Tibial artery (tissue), 4 donors: ENCODE data around the gene N4BP2.

ENCODE experiments used
- DNase-seq, 2 donors: peaks; one replicate each; pipeline ENCODE4 v3.0.0-alpha.2; 2019
- H3K27ac ChIP-seq, 2 donors: fragments of 200-600 bp; sonication (generic) in 1 of 2; 1 replicate in 1 of 2; 2 replicates in 1 of 2; pipeline ENCODE4 v1.5.1; 2018 to 2019; ENCODE audit warnings: mild to moderate bottlenecking in 1 of 2
- H3K27me3 ChIP-seq, 2 donors: fragments of 200-600 bp; sonication (generic) in 1 of 2; one replicate each; pipeline versions ENCODE4 v1.5.1 to v1.6.0; 2016 to 2019
- H3K36me3 ChIP-seq, 3 donors: fragments of 200-600 bp; sonication (generic) in 2 of 3; one replicate each; pipeline ENCODE4 v1.5.1; 2016 to 2019; ENCODE audit warnings: mild to moderate bottlenecking in 2 of 3
- H3K4me1 ChIP-seq, 4 donors: fragments of 200-600 bp; sonication (generic) in 2 of 4; 1 replicate in 3 of 4; 2 replicates in 1 of 4; pipeline ENCODE4 v1.5.1; 2016 to 2019
- H3K4me3 ChIP-seq, 2 donors: fragments of 200-600 bp; sonication (generic) in 1 of 2; 1 replicate in 1 of 2; 2 replicates in 1 of 2; pipeline ENCODE4 v1.5.1; 2018 to 2019; ENCODE audit warnings: mild to moderate bottlenecking in 2 of 2
- H3K9me3 ChIP-seq, 3 donors: fragments of 200-600 bp; sonication (generic) in 1 of 3; one replicate each; pipeline ENCODE4 v1.5.1; 2016 to 2019
- CTCF ChIP-seq, 2 experiments: fragments of 200-600 bp in 1 of 2; fragments of 450-650 bp in 1 of 2; IDR thresholded peaks; one replicate each; pipeline ENCODE4 v1.5.1; 2017 to 2019; ENCODE audit warnings: antibody characterized with exemption in 2 of 2, mild to moderate bottlenecking in 1 of 2, moderate library complexity in 1 of 2
- intact Hi-C: fragments of 100-400 bp; cut with DNase I; formaldehyde crosslinking; loops from one replicate; pipeline ENCODE4 v1.15.0; 2023; ENCODE audit warnings: low total_unique reads

The N4BP2 gene

DNA sequence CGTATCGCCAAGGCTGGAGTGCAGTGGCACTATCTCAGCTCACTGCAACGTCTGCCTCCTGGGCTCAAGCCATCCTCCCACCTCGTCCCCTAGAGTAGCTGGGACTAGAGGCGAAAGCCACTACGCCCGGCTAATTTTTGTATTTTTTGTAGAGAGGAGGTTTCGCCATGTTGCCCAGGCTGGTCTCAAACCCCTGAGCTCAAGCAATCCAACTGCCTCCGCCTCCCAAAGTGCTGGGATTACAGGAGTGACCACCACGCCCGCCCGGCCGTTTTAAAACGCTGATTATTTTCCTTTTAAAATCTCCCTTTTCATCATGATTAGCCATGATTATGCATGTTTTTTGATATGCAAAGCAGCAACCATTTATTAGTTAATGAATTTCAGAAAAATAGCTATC is 2.2 kb downstream of the N4BP2 start:
- Histone ChIP-seq H3K4me1 (peaks cover 0 to 28% (median 9%) of the 10 kb centered on the region in 4 donors), H3K36me3 (no peaks in the 10 kb centered on the region), H3K27me3 (no peaks in the 10 kb centered on the region), H3K4me3 (no peak overlapping the region), H3K27ac (no peak overlapping the region), H3K9me3 (no peaks in the 10 kb centered on the region)
- no peak for DNase-seq
- intact Hi-C loops, result loop anchor here (5.0 to 10.0 kb wide), 3 partner anchors 248 to 1156 kb away; partner anchors contain the start of genes APBB2 and UBE2K
- no peak for TF ChIP-seq CTCF (IDR thresholded peaks at IDR 0.05)

DNA sequence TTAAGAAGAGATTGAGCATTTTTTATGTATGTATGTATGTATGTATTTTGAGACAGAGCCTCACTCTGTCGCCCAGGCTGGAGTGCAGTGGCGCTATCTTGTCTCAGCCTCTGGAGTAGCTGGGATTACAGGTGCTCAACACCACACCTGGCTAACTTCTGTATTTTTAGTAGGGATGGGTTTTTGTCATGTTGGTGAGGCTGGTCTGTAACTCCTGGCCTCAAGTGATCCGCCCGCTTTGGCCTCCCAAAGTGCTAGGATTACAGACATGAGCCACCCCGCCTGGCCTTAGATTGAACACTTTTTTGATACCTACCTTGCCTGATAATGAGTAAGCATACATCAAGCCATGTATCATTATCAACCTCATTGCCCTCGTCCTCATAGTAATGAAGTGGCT is 2.7 kb downstream of the N4BP2 start:
- no peak overlapping the region for H3K4me3 ChIP-seq
- H3K9me3 ChIP-seq, result no peaks in the 10 kb centered on the region
- DNase-seq, result no peak
- intact Hi-C loops, result loop anchor here (5.0 to 10.0 kb wide), 3 partner anchors 248 to 1155 kb away; partner anchors contain the start of genes APBB2 and UBE2K
- peaks cover 0 to 22% (median 8%) of the 10 kb centered on the region in 4 donors for H3K4me1 ChIP-seq
- no peak overlapping the region for H3K27ac ChIP-seq
- no peaks in the 10 kb centered on the region for H3K27me3 ChIP-seq
- no peak for TF ChIP-seq CTCF (IDR thresholded peaks at IDR 0.05)
- H3K36me3 ChIP-seq, result no peaks in the 10 kb centered on the region

GRCh38 chr4:40065010-40065409 is 8.4 kb downstream of the N4BP2 start:
- Histone ChIP-seq H3K36me3 (no peaks in the 10 kb centered on the region), H3K9me3 (no peaks in the 10 kb centered on the region), H3K27ac (no peak overlapping the region), H3K4me1 (no peaks in the 10 kb centered on the region), H3K4me3 (no peak overlapping the region), H3K27me3 (no peaks in the 10 kb centered on the region)
- intact Hi-C loops, result no loop called here
- DNase-seq, result no peak
- TF ChIP-seq CTCF (IDR thresholded peaks at IDR 0.05), result no peak

DNA sequence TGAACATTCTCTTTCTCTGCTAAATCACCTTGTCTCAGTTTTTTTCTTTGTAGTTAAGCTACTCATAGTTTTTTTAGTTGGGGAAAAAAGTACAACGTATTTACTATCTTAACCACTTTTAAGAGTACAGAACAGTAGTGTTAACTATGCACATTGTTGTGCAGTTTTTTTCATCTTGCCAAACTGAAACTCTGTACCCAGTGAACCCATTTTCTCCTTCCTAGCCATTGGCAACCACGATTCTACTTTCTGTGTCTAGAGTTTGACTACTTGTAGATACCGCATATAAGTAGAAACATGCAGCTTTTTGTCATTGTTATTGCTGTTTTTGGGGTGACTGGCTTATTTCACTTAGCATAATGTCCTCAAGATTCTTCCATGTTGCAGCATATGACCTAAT is 10.0 kb downstream of the N4BP2 start:
- DNase-seq, result no peak
- Histone ChIP-seq H3K9me3 (no peaks in the 10 kb centered on the region), H3K4me1 (no peaks in the 10 kb centered on the region), H3K36me3 (no peaks in the 10 kb centered on the region), H3K4me3 (no peak overlapping the region), H3K27ac (no peak overlapping the region), H3K27me3 (no peaks in the 10 kb centered on the region)
- TF ChIP-seq CTCF (IDR thresholded peaks at IDR 0.05), result no peak
- intact Hi-C loops, result no loop called here

- Histone ChIP-seq H3K9me3 (no peaks in the 10 kb centered on the region), H3K27me3 (no peaks in the 10 kb centered on the region), H3K4me1 (no peaks in the 10 kb centered on the region), H3K36me3 (peaks cover 8 to 21% (median 17%) of the 10 kb centered on the region in 3 donors), H3K4me3 (no peak overlapping the region), H3K27ac (no peak overlapping the region)
- TF ChIP-seq CTCF (IDR thresholded peaks at IDR 0.05), result no peak
- no peak for DNase-seq
- intact Hi-C loops, result no loop called here
Observed at GRCh38 chr4:40070387-40070786, 13.7 kb downstream of the N4BP2 start.

- Histone ChIP-seq H3K27ac (no peak overlapping the region), H3K9me3 (no peaks in the 10 kb centered on the region), H3K27me3 (no peaks in the 10 kb centered on the region), H3K4me1 (no peaks in the 10 kb centered on the region), H3K36me3 (peaks cover 0 to 1% (median 0%) of the 10 kb centered on the region in 3 donors), H3K4me3 (no peak overlapping the region)
- TF ChIP-seq CTCF (IDR thresholded peaks at IDR 0.05), result no peak
- intact Hi-C loops, result no loop called here
- no peak for DNase-seq
Observed at GRCh38 chr4:40086421-40086820, 29.8 kb downstream of the N4BP2 start.
